H1 (cell line): ENCODE results near the gene TRIB2. TPM values are rescaled to one million over a fixed set of nuclear protein-coding genes. Genes with fewer than 3 reads are reported as not detected.

ENCODE experiments used
- BCL11A ChIP-seq, 2 experiments: IDR thresholded peaks; one replicate each; pipeline ENCODE4 v1.6.1; 2011; ENCODE audit warnings: low read depth in 2 of 2, low read length in 2 of 2, mild to moderate bottlenecking in 2 of 2
- CREB1 ChIP-seq: IDR thresholded peaks from 2 replicates; pipeline ENCODE4 v1.6.1; 2012; ENCODE audit warnings: inconsistent platforms
- CTBP2 ChIP-seq: IDR thresholded peaks from 2 replicates; pipeline ENCODE4 v1.7.0; 2011; ENCODE audit warnings: borderline replicate concordance, mild to moderate bottlenecking, moderate library complexity, mixed read lengths, low read length; ENCODE audit not compliant: insufficient read depth, insufficient read length
- EP300 ChIP-seq, 2 experiments: IDR thresholded peaks; 1 replicate in 1 of 2; 2 replicates in 1 of 2; pipeline ENCODE4 v1.6.1; 2011 to 2012; ENCODE audit warnings: low read depth in 2 of 2, low read length in 2 of 2, mild to moderate bottlenecking in 2 of 2, borderline replicate concordance in 1 of 2, inconsistent platforms in 1 of 2, moderate library complexity in 1 of 2
- KDM1A ChIP-seq: fragments of 200-600, 300-600 bp; sonication (generic); IDR thresholded peaks from 2 replicates; pipeline ENCODE4 v1.7.1; 2016; ENCODE audit warnings: mild to moderate bottlenecking, low read length, borderline replicate concordance
- RNF2 ChIP-seq: fragments of 200-900, 300-1000 bp; sonication (generic); IDR thresholded peaks from 2 replicates; pipeline ENCODE4 v1.7.1; 2016; ENCODE audit warnings: borderline replicate concordance, low read depth, mild to moderate bottlenecking, antibody characterized with exemption, low read length; ENCODE audit not compliant: poor library complexity, severe bottlenecking; ENCODE audit errors: missing control alignments
- SIN3A ChIP-seq, 2 experiments: IDR thresholded peaks in 1 of 2; conservative IDR thresholded peaks in 1 of 2; 2 replicates each; pipeline ENCODE4 v1.6.1; 2011 to 2012; ENCODE audit warnings: low read length in 2 of 2, improper control_type of control experiment in 1 of 2, low read depth in 1 of 2, mild to moderate bottlenecking in 1 of 2
- SP2 ChIP-seq: IDR thresholded peaks from 2 replicates; pipeline ENCODE4 v1.6.1; 2012; ENCODE audit warnings: mild to moderate bottlenecking, low read length, inconsistent platforms
- SUZ12 ChIP-seq: fragments of 200-600 bp; sonication (generic); IDR thresholded peaks from 2 replicates; pipeline ENCODE4 v1.6.1; 2012; ENCODE audit warnings: mild to moderate bottlenecking, inconsistent platforms, low read length, moderate library complexity, mixed read lengths
- polyA plus RNA-seq, 7 experiments: library from polyadenylated mRNA; depleted of rRNA in 3 of 7; stranded (reverse) in 5 of 7; unstranded in 2 of 7; fragments of >200 nt in 5 of 7; fragments of 200-250 nt in 2 of 7; gene quantifications; 1 replicate in 5 of 7; 2 replicates in 1 of 7; 4 replicates in 1 of 7; pipeline versions ENCODE4 v1.2.1 to v1.2.3, GENCODE V29; 2011 to 2013; ENCODE audit warnings: missing spikeins in 2 of 7, mixed read lengths in 2 of 7
- total RNA-seq: library from RNA; stranded (reverse); fragmentation: NEBNext Ultra II Directional; extraction: Animal tissue kit (Norgen Biotek cat#: 25700); gene quantifications from 2 replicates; pipeline ENCODE4 v1.2.1, GENCODE V29; 2021

The TRIB2 gene
- total and polyA plus RNA-seq, 2 of the 8 experiments (the other 6 are each of a cell fraction or from before 2014, with no cell fraction given), result 40.8 to 57.0 TPM

DNA sequence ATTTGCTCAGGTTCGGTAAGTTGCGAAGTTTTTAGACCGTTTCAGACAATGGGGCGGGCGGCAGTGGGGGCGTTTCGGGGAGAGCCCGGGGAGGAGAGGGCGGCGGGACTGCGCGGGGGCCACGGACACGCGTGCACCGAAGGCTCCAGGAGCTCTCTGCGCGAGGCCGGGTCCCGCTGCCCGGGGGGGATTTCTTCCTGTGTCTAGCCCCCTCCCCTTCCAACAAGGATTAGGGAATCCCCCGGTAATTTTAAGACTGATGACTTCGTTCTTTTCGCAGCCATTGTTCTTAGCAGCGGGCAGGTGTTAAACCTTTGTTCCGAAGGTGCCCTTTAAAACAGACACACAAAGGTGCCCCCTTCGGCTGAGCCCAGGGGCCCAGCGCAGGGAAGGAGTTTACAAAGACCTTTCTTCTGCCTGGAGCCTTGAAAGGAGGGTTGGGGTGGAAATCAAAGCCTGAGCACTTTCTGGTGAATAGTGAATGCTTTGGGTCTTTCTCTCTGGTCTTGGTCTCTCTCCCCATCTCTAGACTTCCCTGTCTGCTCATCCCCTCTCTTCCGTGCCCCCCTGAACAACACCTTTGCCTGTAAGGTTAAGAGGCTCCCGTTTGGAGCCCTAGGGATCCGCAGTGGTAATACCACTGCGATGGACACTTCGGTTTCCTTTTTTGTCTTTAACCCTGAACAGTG lies 2.1 kb downstream of the TRIB2 start (continued):
- TF ChIP-seq CTBP2 (peak; percentile 77), BCL11A (IDR thresholded peaks at IDR 0.05; ENCODE audit: low read depth in 2 of 2, low read length in 2 of 2) (no peak), CREB1 (no peak), SIN3A (conservative IDR thresholded peaks at IDR 0.05 in 1 of 2, IDR thresholded peaks at IDR 0.05 in 1 of 2; ENCODE audit: low read depth in 1 of 2, low read length in 2 of 2) (peak; percentile 22 to 52; a peak in 1 of 4 replicates), KDM1A (peak; percentile 42; the same call in 1 of the 2 replicates), SUZ12 (no peak), EP300 (IDR thresholded peaks at IDR 0.05; ENCODE audit: borderline replicate concordance in 1 of 2, low read depth in 2 of 2, low read length in 2 of 2) (peak in 1 of 2 experiments; percentile 6; a peak in 1 of 3 replicates), SP2 (no peak), RNF2 (no peak)
